Stimulated activated CD8-positive, alpha-beta memory T cell treated with anti-CD3 and anti-CD28 coated beads, Interleukin-4, amount 100 ng/mL, for 1 hour (primary cell): Measurements from ENCODE around the gene MKLN1.
"Not testable (repeated sequence)": the region's sequence is repeated elsewhere in the genome, so short reads cannot be mapped to it uniquely, and the experiment has no call there.

ENCODE experiments used
- DNase-seq, 2 donors: peaks; one replicate each; pipeline ENCODE4 v3.0.0-alpha.2; 2020; ENCODE audit warnings: low read depth in 2 of 2, low spot score in 1 of 2

Gene MKLN1

GRCh38 chr7:131455546-131455945 is 127.9 kb downstream of the MKLN1 start:
- DNase-seq, result no peak

DNA sequence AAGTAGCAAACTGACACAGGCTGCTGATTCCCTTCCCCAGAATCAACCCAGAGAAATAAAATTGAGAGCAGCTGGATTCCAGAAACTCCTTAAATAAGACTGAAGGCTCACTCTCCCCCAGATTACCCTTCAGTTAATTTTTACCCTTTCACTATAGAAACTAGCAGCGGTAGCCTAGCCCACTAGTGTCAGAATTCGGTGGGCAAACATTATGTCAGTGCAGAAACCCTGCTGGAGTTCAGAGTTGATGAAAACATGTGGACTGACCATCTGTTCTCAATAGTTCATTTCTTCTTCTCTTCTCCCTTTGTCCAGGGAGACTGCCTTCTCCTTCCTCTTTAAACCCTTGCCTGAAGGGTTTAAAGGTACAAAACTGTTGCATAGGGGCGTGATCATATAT is 128.7 kb downstream of the MKLN1 start:
- DNase-seq, result no peak

DNA sequence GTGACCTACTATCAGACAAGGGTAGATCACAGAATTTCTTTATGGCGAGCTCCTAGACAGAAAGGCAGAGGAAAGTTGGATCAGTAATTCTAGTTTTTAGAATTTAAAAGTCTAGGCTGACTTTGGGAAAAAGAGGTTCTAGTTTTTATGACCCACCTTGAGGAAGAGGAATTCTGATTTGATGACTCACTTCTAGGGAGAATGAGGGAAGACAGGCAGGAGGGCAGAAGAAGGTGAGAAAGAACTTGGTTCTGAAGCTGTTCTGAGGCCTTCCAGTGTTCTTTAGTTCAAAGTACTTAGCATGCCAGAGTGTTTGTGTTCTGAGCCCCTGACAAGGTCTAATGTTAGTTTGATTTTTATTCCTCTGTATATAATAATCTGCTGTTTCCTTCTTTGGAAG is 131.6 kb downstream of the MKLN1 start:
- no peak for DNase-seq

DNA sequence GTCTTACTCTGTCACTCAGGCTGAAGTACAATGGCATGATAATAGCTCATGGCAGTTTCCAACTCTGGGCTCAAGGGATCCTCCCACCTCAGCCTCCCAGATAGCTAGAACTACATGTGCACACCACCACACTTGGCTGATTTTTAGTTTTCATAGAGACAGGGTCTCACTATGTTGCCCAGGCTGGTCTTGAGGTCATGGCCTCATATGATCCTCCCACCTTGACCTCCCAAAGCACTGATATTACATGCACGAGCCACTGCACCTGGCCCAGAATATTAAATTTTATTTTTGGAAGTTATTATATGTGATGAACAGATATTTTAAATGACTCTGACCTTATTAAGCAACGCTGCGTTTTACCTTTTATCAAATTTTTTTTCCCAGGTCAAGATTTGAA is 134.4 kb downstream of the MKLN1 start:
- DNase-seq, result no peak

DNA sequence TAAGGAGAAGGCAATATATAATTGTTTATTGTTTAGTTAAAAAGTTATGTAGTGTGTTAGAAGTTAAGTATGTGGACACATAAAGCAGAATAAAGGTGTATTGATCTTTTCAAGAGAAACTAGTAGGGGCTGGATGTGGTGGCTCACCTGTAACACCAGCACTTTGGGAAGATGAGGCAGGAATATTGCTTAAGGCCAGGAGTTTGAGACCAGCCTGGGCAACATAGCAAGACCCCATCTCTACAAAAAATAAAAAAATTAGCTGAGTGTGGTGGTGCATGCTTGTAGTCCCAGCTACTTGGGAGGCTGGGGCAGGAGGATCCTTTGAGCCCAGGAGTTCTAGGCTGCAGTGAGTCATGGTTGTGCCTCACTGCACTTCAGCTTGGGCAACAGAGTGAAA is 135.0 kb downstream of the MKLN1 start:
- DNase-seq, result not testable (repeated sequence)

- no peak for DNase-seq
Measured at GRCh38 chr7:131466735-131467365, 139.2 kb downstream of the MKLN1 start.

GRCh38 chr7:131467788-131468187 is 140.1 kb downstream of the MKLN1 start:
- DNase-seq, result no peak

GRCh38 chr7:131471250-131472004 is 143.8 kb downstream of the MKLN1 start:
- DNase-seq, result no peak

DNA sequence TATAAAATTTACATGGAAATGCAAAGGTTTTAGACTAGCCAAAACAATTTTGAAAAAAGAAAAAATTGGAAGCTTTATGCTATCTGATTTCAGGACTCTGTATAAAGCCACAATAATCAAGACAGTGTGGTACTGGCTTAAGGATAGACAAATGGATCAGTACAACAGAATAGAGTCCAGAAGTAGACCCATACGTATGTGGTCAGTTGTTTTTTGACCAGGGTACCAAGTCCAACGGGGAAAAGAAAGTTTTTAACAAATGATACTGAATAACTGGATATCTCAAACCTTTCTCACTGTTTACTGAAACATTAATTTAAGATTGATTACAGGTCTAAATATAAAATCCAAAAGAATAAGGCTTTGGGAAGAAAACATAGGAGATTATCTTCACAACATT is 149.1 kb downstream of the MKLN1 start:
- no peak for DNase-seq

DNA sequence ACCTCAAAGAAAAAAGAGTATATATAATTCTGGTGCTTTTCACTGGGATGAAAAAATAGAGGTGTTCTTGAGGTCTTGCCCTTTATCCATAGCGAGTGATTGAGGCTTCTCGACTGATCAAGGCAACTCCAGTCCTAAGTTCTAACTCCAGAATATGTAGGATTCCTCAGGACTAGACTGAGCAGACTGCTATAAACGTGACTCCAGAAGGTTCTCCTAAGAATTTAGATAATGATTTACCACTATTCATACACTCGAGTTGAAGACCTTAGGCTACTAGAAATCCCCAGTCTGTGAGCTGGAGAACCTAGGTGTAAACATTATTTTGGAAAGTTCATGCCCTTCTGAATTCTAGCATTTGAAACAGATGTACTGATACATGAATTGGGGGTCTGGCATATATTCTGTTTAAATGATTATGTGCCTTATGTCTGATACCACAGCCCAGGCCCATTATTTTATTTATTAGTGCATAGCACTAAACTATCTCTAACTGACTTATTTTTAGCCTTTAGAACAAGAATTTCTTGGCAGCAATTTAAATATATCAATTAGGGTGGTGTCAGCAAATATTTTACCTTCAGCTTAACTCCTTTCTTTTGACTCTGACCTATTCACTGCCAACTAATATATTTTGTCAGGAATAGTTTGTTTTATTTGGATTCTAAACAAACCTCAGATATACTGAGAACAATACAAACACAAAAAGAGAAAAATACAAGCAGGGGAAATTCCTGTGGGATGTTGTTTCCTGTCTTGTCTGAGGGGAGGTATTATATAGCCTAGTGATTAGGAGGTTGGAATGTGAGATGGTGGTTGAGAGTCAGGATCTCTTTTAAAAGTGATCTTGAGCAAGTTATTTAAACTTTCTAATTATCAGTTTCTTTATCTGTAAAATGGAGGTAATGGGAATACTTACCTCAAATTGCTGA is 153.0 kb downstream of the MKLN1 start:
- DNase-seq, result no peak

GRCh38 chr7:131482800-131483199 is 155.1 kb downstream of the MKLN1 start:
- DNase-seq, result no peak

DNA sequence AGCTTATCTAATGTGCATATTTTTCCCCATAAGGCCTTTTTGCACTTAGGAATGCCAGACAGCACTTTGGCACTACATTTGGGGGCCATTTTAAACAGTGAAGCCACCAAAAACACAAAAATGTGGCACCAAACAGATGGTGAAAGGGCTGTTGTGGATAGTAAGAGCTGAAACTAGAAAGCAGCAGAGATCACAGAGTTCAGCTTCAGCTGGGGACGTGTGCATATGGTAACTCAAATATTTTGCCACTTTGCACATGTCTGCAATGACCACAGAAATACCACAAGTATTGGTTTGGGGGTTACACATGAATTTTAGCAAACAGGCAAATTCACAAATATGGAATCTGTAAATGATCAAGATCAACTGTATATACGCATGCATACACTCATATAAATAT is 155.9 kb downstream of the MKLN1 start:
- no peak for DNase-seq

DNA sequence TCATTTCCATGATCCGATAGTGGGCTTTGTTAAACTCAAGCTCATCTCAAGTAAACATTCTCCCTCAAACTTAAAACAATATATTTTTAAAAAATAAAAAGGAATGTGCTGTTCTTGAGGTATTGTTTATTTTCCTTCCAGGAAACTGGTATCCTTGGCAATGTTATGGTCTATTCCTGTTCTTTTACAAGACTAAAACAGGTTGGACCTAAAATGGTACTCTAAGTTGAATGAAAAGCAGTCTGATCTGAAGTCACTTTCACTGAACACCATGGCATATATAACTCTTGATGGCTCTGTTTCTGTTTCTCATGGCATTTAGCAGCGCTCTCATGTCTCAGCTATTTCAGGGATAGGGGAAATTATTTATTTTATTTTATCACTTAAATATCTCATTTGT is 158.7 kb downstream of the MKLN1 start:
- DNase-seq, result no peak

DNA sequence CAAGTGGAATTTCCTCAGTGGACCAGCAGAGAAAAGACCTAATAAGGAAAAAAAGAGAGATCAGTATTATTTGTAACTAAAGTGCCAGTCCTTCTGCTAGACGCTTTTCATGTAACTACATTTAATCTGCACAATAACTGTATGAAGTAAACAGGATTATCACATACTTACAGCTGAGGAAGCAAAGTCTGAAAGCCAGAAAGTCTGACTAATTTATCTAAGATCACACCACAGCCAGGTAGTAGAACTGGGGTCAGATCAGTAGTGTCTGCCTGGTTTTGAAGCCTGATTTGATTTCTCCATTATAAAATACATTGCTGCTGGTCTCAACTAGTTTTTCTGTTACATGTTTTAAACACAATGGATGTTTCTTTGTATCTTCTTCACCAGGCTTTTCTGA is 159.5 kb downstream of the MKLN1 start:
- no peak for DNase-seq

GRCh38 chr7:131488361-131488760 is 160.7 kb downstream of the MKLN1 start:
- DNase-seq, result no peak

DNA sequence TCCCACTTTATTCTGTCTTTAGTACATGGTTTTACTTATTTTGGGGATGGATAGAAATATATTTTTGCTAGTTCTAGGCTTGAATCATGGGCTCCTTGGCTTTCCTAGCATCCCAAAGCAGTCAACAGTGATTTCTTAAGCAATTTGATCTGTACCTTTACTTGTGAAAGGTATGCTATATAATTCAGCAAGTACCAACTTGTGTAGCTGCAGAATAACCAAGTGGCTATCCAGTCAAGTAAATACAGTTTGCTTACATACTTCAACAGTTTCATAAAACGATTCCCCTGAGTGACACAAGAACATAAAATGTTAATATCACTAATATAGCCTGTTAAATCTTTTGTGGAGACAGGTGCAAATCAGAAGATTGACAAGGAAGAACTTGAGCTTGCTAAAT is 161.5 kb downstream of the MKLN1 start:
- no peak for DNase-seq

- DNase-seq, result no peak
Measured at GRCh38 chr7:131489881-131490280, 162.2 kb downstream of the MKLN1 start.

DNA sequence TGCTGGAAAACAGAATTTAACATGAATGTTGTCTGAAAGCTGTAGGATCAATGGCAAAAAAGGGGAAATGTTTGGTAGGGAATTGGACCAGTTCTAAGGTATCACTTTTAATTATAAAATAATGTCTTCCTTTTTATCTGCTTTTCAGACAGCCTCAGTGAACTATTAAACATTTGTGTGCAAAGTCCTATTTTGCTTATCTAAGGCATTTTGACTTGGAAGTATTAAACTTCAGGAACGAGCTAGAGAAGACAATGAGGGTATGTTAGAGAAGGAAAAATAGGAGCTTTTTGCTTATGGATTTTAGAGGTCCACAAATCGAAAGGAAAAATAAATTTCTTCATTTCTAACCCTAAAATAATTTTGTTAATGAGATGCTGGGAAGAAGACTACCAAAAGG is 165.4 kb downstream of the MKLN1 start:
- DNase-seq, result no peak

GRCh38 chr7:131493581-131493980 is 165.9 kb downstream of the MKLN1 start:
- no peak for DNase-seq

DNA sequence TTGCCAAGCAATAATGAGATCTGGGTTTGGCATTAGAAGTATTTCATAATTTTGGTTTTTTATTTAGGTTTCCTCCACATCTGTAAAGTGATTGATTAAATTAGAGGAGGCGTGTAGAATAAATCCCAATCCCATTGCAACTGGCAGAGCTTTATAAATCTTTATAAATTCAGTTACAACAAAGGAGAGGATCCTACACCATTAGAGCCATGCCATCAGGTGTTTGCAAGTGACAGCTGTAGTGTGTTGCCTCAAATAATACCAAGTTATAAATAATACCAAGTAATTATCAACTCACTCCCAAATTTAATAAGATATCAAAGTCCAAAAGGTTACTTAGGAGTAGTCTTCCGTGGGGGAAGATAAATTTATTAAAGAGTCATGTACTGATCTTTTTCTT is 166.5 kb downstream of the MKLN1 start:
- DNase-seq, result no peak

GRCh38 chr7:131495669-131496498 is 168.2 kb downstream of the MKLN1 start:
- no peak for DNase-seq
